ENCODE measurements around the gene DEUP1. TPM values are rescaled to one million over a fixed set of nuclear protein-coding genes. Genes with fewer than 3 reads are reported as not detected.

DEUP1 gene
- polyA plus RNA-seq, 3 donors: not detected

- H2AFZ ChIP-seq (ENCODE audit: insufficient read depth, low read depth, low read length, poor library complexity, severe bottlenecking): no peak overlapping the region
- no CpG with 5 or more reads among the region's 3 CpGs for WGBS (ENCODE audit: insufficient coverage)
- Mint-ChIP-seq H3K4me1 (peaks cover under 1% of the 10 kb centered on the region), H3K27ac (no peak overlapping the region), H3K4me3 (no peak overlapping the region), H3K27me3 (ENCODE audit: low read depth in 3 of 3) (peaks cover 0 to 1% (median 0%) of the 10 kb centered on the region in 3 donors), H3K9me3 (peaks cover 0 to 2% (median 0%) of the 10 kb centered on the region in 7 donors), H3K36me3 (peaks cover 46 to 47% of the 10 kb centered on the region in 2 donors)
- H4K20me1 ChIP-seq (ENCODE audit: insufficient read depth, low read length): peaks cover 34% of the 10 kb centered on the region
- no peak overlapping the region for H3K9ac ChIP-seq (ENCODE audit: insufficient read depth, low read length, poor library complexity, severe bottlenecking)
- peaks cover 3% of the 10 kb centered on the region for H3K79me2 ChIP-seq (ENCODE audit: insufficient read depth, low read length)
- H3K27me3 ChIP-seq (ENCODE audit: control insufficient read depth in 2 of 2, insufficient read depth in 2 of 2, low read length in 2 of 2): no peaks in the 10 kb centered on the region
- no peak for DNase-seq
- TF ChIP-seq CTCF (IDR thresholded peaks at IDR 0.05): no peak
- intact Hi-C loops (cut with micrococcal nuclease): no loop called here
- no peak overlapping the region for H3K4me2 ChIP-seq (replicated peaks; ENCODE audit: extremely low read depth, low read length, poor library complexity, severe bottlenecking)
- H3K4me1 ChIP-seq (ENCODE audit: control insufficient read depth in 1 of 2, insufficient read depth in 2 of 2, low read length in 2 of 2): no peaks in the 10 kb centered on the region
- H3K27ac ChIP-seq (ENCODE audit: low read depth in 1 of 2, low read length in 2 of 2): no peak overlapping the region
- no peaks in the 10 kb centered on the region for H3K9me3 ChIP-seq (replicated peaks in 1 of 2; ENCODE audit: control insufficient read depth in 1 of 2, insufficient read depth in 1 of 2, low read length in 2 of 2)
- peaks cover 34 to 59% of the 10 kb centered on the region in 2 donors for H3K36me3 ChIP-seq (replicated peaks in 1 of 2; ENCODE audit: control insufficient read depth in 1 of 2, insufficient read depth in 2 of 2, low read length in 2 of 2)
- no peak overlapping the region for H3K4me3 ChIP-seq (replicated peaks in 1 of 3; ENCODE audit: low read depth in 2 of 3, low read length in 3 of 3)
Measured at GRCh38 chr11:93476796-93477195, 146.3 kb downstream of the DEUP1 start.

- Histone ChIP-seq H3K36me3 (replicated peaks in 1 of 2; ENCODE audit: control insufficient read depth in 1 of 2, insufficient read depth in 2 of 2, low read length in 2 of 2) (peaks cover 34 to 68% of the 10 kb centered on the region in 2 donors), H3K27me3 (ENCODE audit: control insufficient read depth in 2 of 2, insufficient read depth in 2 of 2, low read length in 2 of 2) (no peaks in the 10 kb centered on the region), H3K79me2 (ENCODE audit: insufficient read depth, low read length) (peaks cover 7% of the 10 kb centered on the region), H4K20me1 (ENCODE audit: insufficient read depth, low read length) (peaks cover 44% of the 10 kb centered on the region), H3K4me2 (replicated peaks; ENCODE audit: extremely low read depth, low read length, poor library complexity, severe bottlenecking) (no peak overlapping the region), H3K27ac (ENCODE audit: low read depth in 1 of 2, low read length in 2 of 2) (no peak overlapping the region), H3K4me3 (replicated peaks in 1 of 3; ENCODE audit: low read depth in 2 of 3, low read length in 3 of 3) (no peak overlapping the region), H3K9ac (ENCODE audit: insufficient read depth, low read length, poor library complexity, severe bottlenecking) (no peak overlapping the region), H3K9me3 (replicated peaks in 1 of 2; ENCODE audit: control insufficient read depth in 1 of 2, insufficient read depth in 1 of 2, low read length in 2 of 2) (no peaks in the 10 kb centered on the region), H2AFZ (ENCODE audit: insufficient read depth, low read depth, low read length, poor library complexity, severe bottlenecking) (no peak overlapping the region), H3K4me1 (ENCODE audit: control insufficient read depth in 1 of 2, insufficient read depth in 2 of 2, low read length in 2 of 2) (no peaks in the 10 kb centered on the region)
- intact Hi-C loops (cut with micrococcal nuclease): no loop called here
- TF ChIP-seq CTCF (IDR thresholded peaks at IDR 0.05): no peak
- H3K4me3 Mint-ChIP-seq: no peak overlapping the region
- 97% methylated on average over 10 of the region's 11 CpGs for WGBS (ENCODE audit: insufficient coverage)
- peak overlapping the region in 1 of 7 donors; percentile 15 for H3K27ac Mint-ChIP-seq
- H3K36me3 Mint-ChIP-seq: peaks cover 55% of the 10 kb centered on the region in 2 donors
- H3K4me1 Mint-ChIP-seq: peaks cover 3% of the 10 kb centered on the region
- DNase-seq: no peak
- no peaks in the 10 kb centered on the region for H3K27me3 Mint-ChIP-seq (ENCODE audit: low read depth in 3 of 3)
- peaks cover 0 to 2% (median 0%) of the 10 kb centered on the region in 7 donors for H3K9me3 Mint-ChIP-seq
Measured at GRCh38 chr11:93477684-93478234, 147.2 kb downstream of the DEUP1 start.
